NCI-H2081 (cell line): Measurements from ENCODE around the gene AOC1.

Experiments used
- DNase-seq, 2 experiments: peaks; one replicate each; lab custom pipeline; 2025; lab: John Stamatoyannopoulos, UW

AOC1 gene

GRCh38 chr7:150852371-150852905, at the start of gene AOC1:
TSS of gene AOC1 (plus strand) at chr7:150852517. CDS start at chr7:150856471, 3,954 bp downstream.
- DNase-seq: no peak

- DNase-seq: peak; percentile 33 to 75
These were observed 49.0 kb upstream of the AOC1 start for GRCh38 chr7:150803161-150803860.

GRCh38 chr7:150804802-150805201, 47.5 kb upstream of the AOC1 start:
- no peak for DNase-seq

GRCh38 chr7:150805864-150806263, 46.5 kb upstream of the AOC1 start:
- DNase-seq: no peak

GRCh38 chr7:150806454-150806853, 45.9 kb upstream of the AOC1 start:
- DNase-seq: no peak

- DNase-seq: no peak
These were observed 45.5 kb upstream of the AOC1 start for GRCh38 chr7:150806863-150807262.

GRCh38 chr7:150807616-150808438, 44.5 kb upstream of the AOC1 start:
- peak in 1 of 2 experiments; percentile 41 for DNase-seq

GRCh38 chr7:150814328-150815001, 37.9 kb upstream of the AOC1 start:
- no peak for DNase-seq

GRCh38 chr7:150818971-150819370, 33.3 kb upstream of the AOC1 start:
- no peak for DNase-seq

GRCh38 chr7:150820148-150820547, 32.2 kb upstream of the AOC1 start:
- no peak for DNase-seq

GRCh38 chr7:150820578-150821198, 31.6 kb upstream of the AOC1 start:
- no peak for DNase-seq

- DNase-seq: no peak
These were observed 29.3 kb upstream of the AOC1 start for GRCh38 chr7:150823043-150823442.

GRCh38 chr7:150823484-150824126, 28.7 kb upstream of the AOC1 start:
- DNase-seq: no peak

- DNase-seq: no peak
These were observed 27.7 kb upstream of the AOC1 start for GRCh38 chr7:150824379-150825177.

GRCh38 chr7:150826061-150826849, 26.1 kb upstream of the AOC1 start:
- no peak for DNase-seq

- DNase-seq: no peak
These were observed 23.9 kb upstream of the AOC1 start for GRCh38 chr7:150828384-150828783.

- DNase-seq: no peak
These were observed 22.9 kb upstream of the AOC1 start for GRCh38 chr7:150829426-150829825.

GRCh38 chr7:150830937-150831336, 21.4 kb upstream of the AOC1 start:
- DNase-seq: peak; percentile 34 to 35

- no peak for DNase-seq
These were observed 20.5 kb upstream of the AOC1 start for GRCh38 chr7:150831851-150832250.

GRCh38 chr7:150835019-150835418, 17.3 kb upstream of the AOC1 start:
- DNase-seq: no peak
